Measurements from ENCODE around the gene RHEX.

GRCh38 chr1:206115791-206116190 is 62.8 kb downstream of the RHEX start:
- TF ChIP-seq CTCF (IDR thresholded peaks at IDR 0.05) = no peak
- TF ChIP-seq POLR2A (IDR thresholded peaks at IDR 0.05) = no peak

Data from ovary (tissue), 3 donors.